Suprapubic skin (tissue), 4 donors: ENCODE data around the gene TOM1. TPM values are rescaled to one million over a fixed set of nuclear protein-coding genes. Genes with fewer than 3 reads are reported as not detected.

ENCODE experiments used
- DNase-seq, 2 donors: peaks; one replicate each; pipeline ENCODE4 v3.0.0-alpha.2; 2019; ENCODE audit warnings: low spot score in 2 of 2
- H3K27ac ChIP-seq: fragments of 200-600 bp; sonication (generic); one replicate; pipeline ENCODE4 v1.5.1; 2019
- H3K27me3 ChIP-seq: fragments of 200-600 bp; sonication (generic); one replicate; pipeline ENCODE4 v1.5.1; 2019
- H3K36me3 ChIP-seq: fragments of 200-600 bp; sonication (generic); one replicate; pipeline ENCODE4 v1.5.1; 2019
- H3K4me1 ChIP-seq: fragments of 200-600 bp; sonication (generic); one replicate; pipeline ENCODE4 v1.5.1; 2019
- H3K4me3 ChIP-seq: fragments of 200-600 bp; sonication (generic); one replicate; pipeline ENCODE4 v1.5.1; 2019; ENCODE audit warnings: mild to moderate bottlenecking
- H3K9me3 ChIP-seq: fragments of 200-600 bp; sonication (generic); one replicate; pipeline ENCODE4 v1.5.1; 2019
- EP300 ChIP-seq: sonication (generic); formaldehyde crosslinking; IDR thresholded peaks from one replicate; pipeline ENCODE4 v1.6.1; 2017; ENCODE audit warnings: antibody characterized with exemption
- POLR2A ChIP-seq, 2 donors: fragments of 450-650 bp; IDR thresholded peaks; one replicate each; pipeline ENCODE4 v1.6.1; 2017; ENCODE audit warnings: antibody characterized with exemption in 2 of 2, mild to moderate bottlenecking in 2 of 2, moderate library complexity in 2 of 2
- POLR2AphosphoS5 ChIP-seq, 3 donors: sonication (generic); formaldehyde crosslinking; IDR thresholded peaks; one replicate each; pipeline ENCODE4 v1.6.1; 2017; ENCODE audit warnings: antibody characterized with exemption in 3 of 3
- WGBS: methylation state at CpG from one replicate; pipeline ENCODE4 v1.1.5; 2018; 5-methylcytosine and 5-hydroxymethylcytosine counted together
- total RNA-seq, 4 donors: library from RNA; depleted of rRNA; stranded (reverse); fragments of >200 nt; gene quantifications; one replicate each; pipeline ENCODE4 v1.1.0, GENCODE V29; 2016
- TF ChIP-seq, protein P1 (sequence below), 2 donors: fragments of 200-600 bp in 1 of 2; fragments of 450-650 bp in 1 of 2; sonication (generic) in 1 of 2; IDR thresholded peaks; one replicate each; pipeline ENCODE4 v1.5.1; 2016 to 2019; ENCODE audit warnings: antibody characterized with exemption in 2 of 2, mild to moderate bottlenecking in 1 of 2, moderate library complexity in 1 of 2

The TOM1 gene
- total RNA-seq, 4 donors from 2014 or later = 105 to 279 (median 130) TPM

- Histone ChIP-seq H3K4me1 (peaks cover 32% of the 10 kb centered on the region), H3K27ac (no peak overlapping the region), H3K9me3 (no peaks in the 10 kb centered on the region), H3K4me3 (no peak overlapping the region), H3K27me3 (no peaks in the 10 kb centered on the region), H3K36me3 (peaks cover 15% of the 10 kb centered on the region)
- TF ChIP-seq EP300 (no peak), POLR2A (IDR thresholded peaks at IDR 0.05) (no peak)
- TF ChIP-seq, protein P1, sequence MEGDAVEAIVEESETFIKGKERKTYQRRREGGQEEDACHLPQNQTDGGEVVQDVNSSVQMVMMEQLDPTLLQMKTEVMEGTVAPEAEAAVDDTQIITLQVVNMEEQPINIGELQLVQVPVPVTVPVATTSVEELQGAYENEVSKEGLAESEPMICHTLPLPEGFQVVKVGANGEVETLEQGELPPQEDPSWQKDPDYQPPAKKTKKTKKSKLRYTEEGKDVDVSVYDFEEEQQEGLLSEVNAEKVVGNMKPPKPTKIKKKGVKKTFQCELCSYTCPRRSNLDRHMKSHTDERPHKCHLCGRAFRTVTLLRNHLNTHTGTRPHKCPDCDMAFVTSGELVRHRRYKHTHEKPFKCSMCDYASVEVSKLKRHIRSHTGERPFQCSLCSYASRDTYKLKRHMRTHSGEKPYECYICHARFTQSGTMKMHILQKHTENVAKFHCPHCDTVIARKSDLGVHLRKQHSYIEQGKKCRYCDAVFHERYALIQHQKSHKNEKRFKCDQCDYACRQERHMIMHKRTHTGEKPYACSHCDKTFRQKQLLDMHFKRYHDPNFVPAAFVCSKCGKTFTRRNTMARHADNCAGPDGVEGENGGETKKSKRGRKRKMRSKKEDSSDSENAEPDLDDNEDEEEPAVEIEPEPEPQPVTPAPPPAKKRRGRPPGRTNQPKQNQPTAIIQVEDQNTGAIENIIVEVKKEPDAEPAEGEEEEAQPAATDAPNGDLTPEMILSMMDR (IDR thresholded peaks at IDR 0.05) = no peak
- 78% methylated on average over 3 of the region's 3 CpGs for WGBS
- DNase-seq = no peak
Observed at GRCh38 chr22:35383679-35384071, 84.0 kb downstream of the TOM1 start.

DNA sequence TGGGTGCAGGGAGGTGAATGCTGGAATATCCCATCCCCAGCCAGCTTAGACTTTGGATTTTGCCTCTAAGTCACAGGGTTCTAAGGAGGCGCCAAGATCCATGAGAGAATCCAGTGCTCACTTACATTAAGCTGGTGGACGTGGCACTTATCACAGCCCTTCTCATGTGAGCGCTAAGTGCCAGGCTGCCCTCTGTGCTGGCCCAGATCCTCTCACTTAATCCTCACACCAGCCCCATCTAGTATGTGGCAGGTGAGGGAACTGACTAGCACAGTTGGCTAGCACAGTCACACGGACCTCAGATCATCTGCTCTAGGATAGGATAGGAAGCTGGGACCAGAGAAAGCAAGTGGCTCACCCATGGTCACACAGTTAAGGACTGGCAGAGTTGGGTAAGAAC is 84.8 kb downstream of the TOM1 start:
- H3K4me1 ChIP-seq = peaks cover 32% of the 10 kb centered on the region
- no peaks in the 10 kb centered on the region for H3K9me3 ChIP-seq
- 98% methylated on average over 4 of the region's 4 CpGs for WGBS
- no peak for DNase-seq
- no peak overlapping the region for H3K27ac ChIP-seq
- no peaks in the 10 kb centered on the region for H3K27me3 ChIP-seq
- TF ChIP-seq, protein P1 (IDR thresholded peaks at IDR 0.05) = no peak
- TF ChIP-seq EP300 (no peak), POLR2A (IDR thresholded peaks at IDR 0.05) (no peak), POLR2AphosphoS5 (IDR thresholded peaks at IDR 0.05) (no peak)
- no peak overlapping the region for H3K4me3 ChIP-seq
- H3K36me3 ChIP-seq = peaks cover 15% of the 10 kb centered on the region

DNA sequence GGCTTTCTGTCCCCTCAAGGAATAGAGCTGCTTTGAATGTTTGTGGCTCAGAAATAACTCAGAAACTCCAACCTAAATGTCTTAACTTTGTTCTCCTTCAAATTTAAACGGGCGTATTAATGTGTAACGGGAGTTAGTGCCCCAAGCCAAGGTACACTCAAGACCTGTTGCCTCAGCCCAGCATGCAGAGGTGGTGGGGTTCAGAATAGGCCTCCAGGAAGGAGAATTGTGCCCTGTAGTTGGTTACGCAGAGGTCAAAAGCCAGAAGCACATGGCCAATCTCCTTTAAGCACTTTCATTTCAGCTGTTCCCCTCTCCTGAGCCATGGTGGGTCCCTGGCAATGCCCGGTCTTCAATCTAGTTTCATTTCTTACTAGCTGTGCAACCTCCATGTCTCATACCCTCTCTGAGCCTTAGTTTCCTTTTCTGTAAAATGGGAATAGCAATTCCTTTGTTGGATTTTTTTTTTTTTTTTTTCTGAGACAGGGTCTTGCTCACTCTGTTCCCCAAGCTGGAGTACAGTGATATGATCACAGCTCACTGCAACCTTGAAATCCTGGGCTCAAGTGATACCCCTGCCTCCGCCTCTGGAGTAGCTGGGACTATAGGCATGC is 85.4 kb downstream of the TOM1 start:
- Histone ChIP-seq H3K36me3 (peaks cover 19% of the 10 kb centered on the region), H3K27me3 (no peaks in the 10 kb centered on the region), H3K4me1 (peaks cover 31% of the 10 kb centered on the region), H3K9me3 (no peaks in the 10 kb centered on the region), H3K4me3 (no peak overlapping the region), H3K27ac (no peak overlapping the region)
- WGBS = 90% methylated on average over 6 of the region's 6 CpGs
- TF ChIP-seq, protein P1 (IDR thresholded peaks at IDR 0.05) = no peak
- TF ChIP-seq POLR2A (IDR thresholded peaks at IDR 0.05) (no peak), POLR2AphosphoS5 (IDR thresholded peaks at IDR 0.05) (no peak)
- DNase-seq = no peak

- 97% methylated on average over 7 of the region's 19 CpGs for WGBS
- Histone ChIP-seq H3K27me3 (no peaks in the 10 kb centered on the region), H3K4me3 (no peak overlapping the region), H3K4me1 (peaks cover 15% of the 10 kb centered on the region), H3K36me3 (peaks cover 24% of the 10 kb centered on the region), H3K27ac (no peak overlapping the region), H3K9me3 (no peaks in the 10 kb centered on the region)
- no peak for DNase-seq
- TF ChIP-seq, protein P1 (IDR thresholded peaks at IDR 0.05) = no peak
- TF ChIP-seq EP300 (no peak), POLR2A (IDR thresholded peaks at IDR 0.05) (no peak), POLR2AphosphoS5 (IDR thresholded peaks at IDR 0.05) (no peak)
Observed at GRCh38 chr22:35386670-35387288, 87.1 kb downstream of the TOM1 start.

- WGBS = 90% methylated on average over 2 of the region's 5 CpGs
Observed at GRCh38 chr22:35390933-35391332, 91.2 kb downstream of the TOM1 start.

More at GRCh38 chr22:35390933-35391332, 91.2 kb downstream of the TOM1 start:
- Histone ChIP-seq H3K27me3 (no peaks in the 10 kb centered on the region), H3K9me3 (no peaks in the 10 kb centered on the region), H3K27ac (no peak overlapping the region), H3K36me3 (peaks cover 33% of the 10 kb centered on the region), H3K4me1 (no peaks in the 10 kb centered on the region), H3K4me3 (no peak overlapping the region)
- DNase-seq = no peak
- TF ChIP-seq, protein P1 (IDR thresholded peaks at IDR 0.05) = no peak
- TF ChIP-seq POLR2AphosphoS5 (IDR thresholded peaks at IDR 0.05) (no peak), EP300 (no peak), POLR2A (IDR thresholded peaks at IDR 0.05) (no peak)
